GM21515 (cell line): ENCODE data around the gene EXO1.
"Not testable (repeated sequence)": the region's sequence is repeated elsewhere in the genome, so short reads cannot be mapped to it uniquely, and the experiment has no call there.

ENCODE experiments used
- ATAC-seq: cut with Tn5 transposase; IDR thresholded peaks from one replicate; pipeline ENCODE4 v1.9.1; 2021; ENCODE audit not compliant: unreplicated experiment

EXO1 gene

GRCh38 chr1:241847796-241848685 is at the start of gene EXO1:
Gene EXO1, plus strand, starts transcription at chr1:241848204. Its CDS starts 2,222 bp downstream, at chr1:241850426.
- ATAC-seq = peak; percentile 97

- no peak for ATAC-seq
Measured at GRCh38 chr1:241799416-241799815, 48.6 kb upstream of the EXO1 start.

- no peak for ATAC-seq
Measured at GRCh38 chr1:241800640-241801039, 47.4 kb upstream of the EXO1 start.

GRCh38 chr1:241802863-241803262 is 45.1 kb upstream of the EXO1 start:
- ATAC-seq = no peak

DNA sequence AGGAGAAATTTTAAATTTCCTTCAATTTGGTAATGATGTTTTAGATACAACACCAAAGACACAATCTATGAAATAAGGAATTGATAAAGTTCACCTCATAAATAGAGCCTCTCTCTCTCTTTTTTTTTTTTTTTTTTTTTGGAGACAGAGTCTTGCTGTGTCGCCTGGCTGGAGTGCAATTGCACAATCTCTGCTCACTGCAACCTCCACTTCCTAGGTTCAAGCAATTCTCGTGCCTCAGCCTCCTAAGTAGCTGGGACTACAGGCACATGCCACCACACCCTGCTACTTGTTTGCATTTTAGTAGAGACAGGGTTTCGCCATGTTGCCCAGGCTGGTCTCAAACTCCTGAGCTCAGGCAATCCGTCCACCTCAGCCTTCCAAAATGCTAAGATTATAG is 43.3 kb upstream of the EXO1 start:
- ATAC-seq = not testable (repeated sequence)

DNA sequence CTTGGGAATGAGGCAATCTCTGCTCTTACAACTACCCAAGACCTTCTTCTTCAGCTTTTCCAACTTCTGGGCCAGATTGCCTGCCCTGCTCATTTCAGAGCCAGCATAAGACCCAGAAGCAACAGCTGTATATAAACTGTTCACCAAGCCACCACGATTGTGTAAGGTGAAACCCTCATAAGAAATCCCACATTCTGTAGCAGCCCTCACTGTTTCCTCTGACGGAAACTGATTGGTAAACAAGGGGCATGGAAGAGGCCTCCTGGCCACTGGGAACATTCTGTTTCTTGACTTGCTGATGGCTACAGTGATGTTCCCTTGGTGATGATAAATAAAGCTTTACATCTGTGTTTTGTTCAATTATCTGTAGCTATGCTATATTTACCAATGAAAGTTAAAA is 39.7 kb upstream of the EXO1 start:
- ATAC-seq = no peak

DNA sequence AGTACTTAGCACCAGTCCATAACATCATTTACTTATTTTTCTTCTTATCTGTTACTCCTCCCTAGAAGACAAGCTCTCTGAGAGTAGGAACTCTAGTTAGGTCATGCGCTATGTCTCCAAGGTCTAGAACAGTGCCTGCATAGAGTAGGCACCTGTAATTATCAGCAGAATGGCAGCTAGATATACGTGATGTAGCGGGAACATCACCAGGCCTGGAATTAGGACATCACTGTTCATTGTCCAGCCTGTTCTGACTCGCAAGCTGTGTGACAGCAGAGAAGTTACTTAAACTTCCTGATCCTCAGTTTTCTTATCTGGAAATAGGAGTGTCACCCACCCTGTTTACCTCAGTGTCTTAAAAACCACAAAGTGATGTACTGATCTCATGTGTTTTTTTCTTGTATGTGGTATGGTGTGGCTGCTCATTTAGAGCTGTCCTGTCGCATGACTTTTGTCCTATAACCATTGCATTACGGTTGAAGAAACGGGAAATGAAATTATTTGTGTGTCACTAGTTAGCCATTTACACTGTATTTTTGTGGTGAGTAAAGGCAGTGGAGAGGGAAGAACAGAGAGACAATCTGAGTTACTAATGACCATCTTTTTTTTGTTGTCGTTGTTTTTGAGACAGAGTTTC is 37.1 kb upstream of the EXO1 start:
- ATAC-seq = no peak

DNA sequence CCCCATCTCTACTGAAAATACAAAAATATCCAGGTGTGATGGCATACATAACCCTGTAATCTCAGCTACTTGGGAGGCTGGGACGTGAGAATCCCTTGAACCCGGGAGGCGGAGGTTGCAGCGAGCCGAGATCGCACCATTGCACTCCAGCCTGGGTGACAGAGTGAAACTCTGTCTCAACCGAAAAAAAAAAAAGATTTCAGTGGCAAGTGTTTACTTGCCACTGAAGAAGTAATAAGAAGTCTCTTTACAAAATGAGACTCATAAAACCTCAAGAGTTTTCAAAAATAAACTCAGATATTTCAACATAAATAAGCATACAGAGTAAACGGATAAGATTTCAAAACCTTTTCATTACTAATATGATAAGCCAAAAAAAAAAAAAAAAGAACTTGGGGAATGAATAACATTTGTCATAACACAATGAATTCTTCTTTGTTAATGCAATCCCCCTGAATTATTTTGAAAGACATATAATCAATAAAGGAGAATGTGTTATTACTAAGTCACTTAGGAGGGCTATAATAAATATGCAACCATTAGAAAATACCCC is 34.2 kb upstream of the EXO1 start:
- ATAC-seq = no peak

DNA sequence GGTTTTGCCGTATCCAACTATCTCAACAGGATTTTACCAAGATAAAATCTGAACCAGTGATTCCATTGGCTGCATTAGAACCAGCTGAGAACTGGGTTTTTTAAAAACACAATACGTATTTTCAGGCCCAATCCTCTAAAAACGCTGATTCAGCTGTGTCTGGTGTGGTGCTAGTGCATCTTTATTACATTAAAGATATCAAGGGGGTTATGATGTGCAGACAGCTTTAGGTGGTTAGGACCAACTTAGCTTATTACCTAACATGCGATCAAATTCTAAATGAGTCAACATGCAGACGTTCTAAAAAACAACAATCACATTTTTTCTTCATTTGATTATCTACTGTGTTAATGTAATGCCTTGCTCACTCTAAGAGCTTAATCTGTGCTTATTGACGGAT is 32.0 kb upstream of the EXO1 start:
- ATAC-seq = no peak

GRCh38 chr1:241817331-241817792 is 30.6 kb upstream of the EXO1 start:
- ATAC-seq = no peak

DNA sequence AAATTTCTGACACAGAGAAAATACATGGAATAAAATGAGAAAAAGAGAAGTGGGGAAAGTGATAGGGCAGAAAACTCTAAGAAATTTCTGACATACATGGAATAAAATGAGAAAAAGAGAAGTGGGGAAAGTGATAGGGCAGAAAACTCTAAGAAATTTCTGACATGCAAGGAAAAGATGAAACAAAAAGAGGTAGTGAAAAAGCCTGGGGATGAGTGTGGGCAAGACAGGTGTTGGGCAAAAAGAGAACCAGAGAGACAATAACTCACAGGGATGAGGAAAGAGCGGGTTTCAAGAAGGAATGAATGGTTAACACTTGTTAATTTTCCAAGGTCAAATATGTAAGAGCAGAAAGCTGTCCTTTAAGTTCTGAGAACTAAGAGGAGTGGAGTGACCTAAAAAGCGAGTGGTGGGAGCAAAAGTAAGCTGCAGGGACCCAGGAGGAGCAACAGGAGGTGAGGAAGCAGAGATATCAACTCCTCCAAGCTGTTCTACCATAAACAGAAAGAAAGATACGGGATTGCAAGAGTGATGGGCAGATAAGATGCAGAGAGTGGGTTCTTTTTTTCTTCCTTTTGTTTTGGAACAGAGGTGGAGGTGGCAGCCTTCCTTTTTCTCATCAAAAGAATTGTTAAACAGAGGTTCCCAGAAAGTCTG is 29.9 kb upstream of the EXO1 start:
- ATAC-seq = no peak

- ATAC-seq = no peak
Measured at GRCh38 chr1:241819340-241819866, 28.6 kb upstream of the EXO1 start.

- no peak for ATAC-seq
Measured at GRCh38 chr1:241821363-241821762, 26.6 kb upstream of the EXO1 start.

GRCh38 chr1:241822846-241823245 is 25.2 kb upstream of the EXO1 start:
- no peak for ATAC-seq

DNA sequence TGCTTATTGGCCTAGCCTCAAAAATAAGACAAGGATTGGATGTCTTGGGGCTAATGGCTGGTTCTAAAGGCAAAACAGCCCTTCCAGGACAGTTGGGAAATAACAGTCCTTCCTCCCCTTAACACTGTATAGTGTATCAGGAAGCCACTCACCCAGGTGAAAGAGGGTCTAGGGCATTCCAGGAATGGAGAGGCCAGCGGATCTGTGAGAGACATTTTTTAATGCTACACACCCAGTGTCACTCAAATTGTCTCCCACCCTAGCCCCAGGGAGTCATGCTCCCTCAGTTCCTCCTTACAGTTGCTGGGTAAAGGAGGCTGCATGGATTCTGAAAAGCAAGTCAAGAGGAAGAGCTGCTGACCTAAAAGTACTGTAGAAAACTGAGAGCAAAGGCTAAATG is 24.1 kb upstream of the EXO1 start:
- ATAC-seq = no peak

DNA sequence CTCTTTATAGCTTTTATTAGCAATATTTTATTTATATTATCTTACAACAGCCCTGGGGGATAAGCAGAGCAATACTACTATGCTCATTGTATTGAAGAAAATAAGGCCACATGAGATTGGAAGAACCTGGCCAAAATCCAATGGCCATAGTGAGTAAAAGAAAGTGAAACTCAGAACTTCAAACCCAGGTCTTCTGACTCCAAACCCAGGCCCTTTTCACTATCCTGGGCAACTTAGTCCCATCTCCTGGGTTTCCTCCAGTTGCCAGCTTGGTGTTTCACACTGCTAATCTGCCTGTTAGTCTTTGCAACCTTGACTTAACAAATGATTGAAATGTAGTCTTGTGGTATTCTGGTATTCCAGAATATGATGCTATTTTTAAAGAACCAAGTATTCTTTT is 22.4 kb upstream of the EXO1 start:
- no peak for ATAC-seq

GRCh38 chr1:241826613-241827012 is 21.4 kb upstream of the EXO1 start:
- not testable (repeated sequence) for ATAC-seq

DNA sequence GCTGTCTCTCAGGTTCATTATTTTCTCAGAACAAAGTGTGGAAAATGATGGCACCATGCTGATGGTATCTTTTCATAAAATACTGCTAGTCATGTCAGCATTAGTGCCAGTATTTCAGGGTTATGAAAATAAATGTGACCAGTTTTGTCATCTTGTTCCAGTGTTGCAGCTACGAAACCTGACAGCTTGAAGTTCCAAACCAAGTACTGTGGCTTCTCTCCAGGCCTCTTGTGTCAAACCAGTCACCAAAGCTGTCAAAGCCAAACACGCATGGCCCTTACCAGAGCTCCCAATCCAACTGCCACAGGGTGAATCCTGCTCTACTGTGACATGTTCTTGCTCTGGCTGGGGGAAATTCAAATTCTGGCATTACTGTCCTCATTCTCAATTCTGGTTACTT is 20.7 kb upstream of the EXO1 start:
- no peak for ATAC-seq

DNA sequence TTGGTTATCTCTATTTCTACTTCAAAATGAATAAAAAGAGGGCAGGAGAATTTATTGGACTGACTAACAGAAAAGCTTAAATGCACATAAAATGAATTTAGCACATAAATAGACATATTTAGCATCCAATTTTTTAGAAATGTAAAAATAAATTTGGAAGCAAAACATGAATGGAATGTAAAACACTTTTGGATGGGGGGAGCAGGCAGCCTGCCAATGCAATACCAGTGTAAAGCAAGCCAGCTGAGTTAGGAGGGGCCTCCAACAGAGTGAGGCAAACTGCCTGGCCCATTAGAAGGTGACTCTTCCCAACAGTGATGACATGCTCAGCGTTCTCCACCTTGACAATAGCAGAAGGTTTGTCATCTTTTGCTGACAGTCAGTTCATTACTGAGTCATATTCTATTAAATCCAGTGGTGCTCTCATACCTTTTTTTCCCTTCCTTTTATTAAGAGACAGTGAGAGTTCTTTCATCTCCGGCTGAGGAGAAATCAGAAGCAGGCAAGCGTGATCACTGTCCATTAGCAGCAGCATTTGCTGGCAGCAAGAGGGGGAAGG is 19.5 kb upstream of the EXO1 start:
- no peak for ATAC-seq

DNA sequence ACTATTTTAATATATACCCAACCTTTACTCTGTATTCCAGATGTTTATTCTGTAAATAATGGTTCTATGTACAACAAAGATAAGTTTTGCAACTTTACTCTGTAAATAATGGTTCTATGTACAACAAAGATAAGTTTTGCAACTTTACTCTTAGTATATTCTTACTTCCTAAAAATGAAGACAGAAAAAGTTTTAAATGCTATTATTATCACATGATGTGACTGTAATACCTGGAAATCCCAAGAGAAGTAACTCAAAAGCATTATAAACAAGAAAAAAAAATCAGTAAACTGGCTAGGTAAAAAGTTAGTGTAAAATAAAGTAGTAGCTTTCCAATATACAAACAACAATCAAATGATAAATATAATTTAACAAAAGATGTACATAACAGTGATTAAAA is 18.5 kb upstream of the EXO1 start:
- no peak for ATAC-seq
